Fibroblast of mammary gland (primary cell): Measurements from ENCODE around the gene CNTN6.

Experiments used
- DNase-seq: peaks from one replicate; pipeline ENCODE4 v3.0.0-alpha.2; 2010; ENCODE audit warnings: low read depth
- H3K4me3 ChIP-seq: 2 replicates; pipeline ENCODE4 v1.5.1; 2011; ENCODE audit warnings: low read depth, mild to moderate bottlenecking, low read length, moderate library complexity; ENCODE audit not compliant: control insufficient read depth
- TF ChIP-seq, protein P1 (sequence below): conservative IDR thresholded peaks from 2 replicates; pipeline ENCODE4 v1.5.1; 2011; ENCODE audit warnings: low read depth, low read length, inconsistent platforms; ENCODE audit not compliant: control insufficient read depth, insufficient read depth

CNTN6 gene

DNA sequence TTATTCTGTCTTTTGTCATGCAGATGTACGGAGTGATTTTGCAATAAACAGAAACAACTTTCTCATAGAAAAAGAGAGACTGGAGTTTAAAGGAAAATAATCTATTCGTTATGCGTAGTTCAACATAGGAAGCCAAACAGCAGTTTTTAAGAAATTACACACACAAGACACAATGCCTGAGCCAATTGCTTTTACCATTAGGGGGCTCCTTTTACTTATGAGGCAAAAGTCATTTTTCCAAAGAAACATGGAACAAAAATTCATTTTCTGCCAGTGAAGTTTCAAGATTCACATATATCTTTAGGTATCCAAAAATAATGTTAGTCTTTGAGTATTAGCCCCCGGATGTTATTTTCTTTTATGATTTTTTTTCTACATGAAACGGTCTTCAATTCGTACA lies 10.7 kb downstream of the CNTN6 start:
- DNase-seq = peak; percentile 16
- TF ChIP-seq, protein P1, sequence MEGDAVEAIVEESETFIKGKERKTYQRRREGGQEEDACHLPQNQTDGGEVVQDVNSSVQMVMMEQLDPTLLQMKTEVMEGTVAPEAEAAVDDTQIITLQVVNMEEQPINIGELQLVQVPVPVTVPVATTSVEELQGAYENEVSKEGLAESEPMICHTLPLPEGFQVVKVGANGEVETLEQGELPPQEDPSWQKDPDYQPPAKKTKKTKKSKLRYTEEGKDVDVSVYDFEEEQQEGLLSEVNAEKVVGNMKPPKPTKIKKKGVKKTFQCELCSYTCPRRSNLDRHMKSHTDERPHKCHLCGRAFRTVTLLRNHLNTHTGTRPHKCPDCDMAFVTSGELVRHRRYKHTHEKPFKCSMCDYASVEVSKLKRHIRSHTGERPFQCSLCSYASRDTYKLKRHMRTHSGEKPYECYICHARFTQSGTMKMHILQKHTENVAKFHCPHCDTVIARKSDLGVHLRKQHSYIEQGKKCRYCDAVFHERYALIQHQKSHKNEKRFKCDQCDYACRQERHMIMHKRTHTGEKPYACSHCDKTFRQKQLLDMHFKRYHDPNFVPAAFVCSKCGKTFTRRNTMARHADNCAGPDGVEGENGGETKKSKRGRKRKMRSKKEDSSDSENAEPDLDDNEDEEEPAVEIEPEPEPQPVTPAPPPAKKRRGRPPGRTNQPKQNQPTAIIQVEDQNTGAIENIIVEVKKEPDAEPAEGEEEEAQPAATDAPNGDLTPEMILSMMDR = peak; percentile 44
- no peak overlapping the region for H3K4me3 ChIP-seq

DNA sequence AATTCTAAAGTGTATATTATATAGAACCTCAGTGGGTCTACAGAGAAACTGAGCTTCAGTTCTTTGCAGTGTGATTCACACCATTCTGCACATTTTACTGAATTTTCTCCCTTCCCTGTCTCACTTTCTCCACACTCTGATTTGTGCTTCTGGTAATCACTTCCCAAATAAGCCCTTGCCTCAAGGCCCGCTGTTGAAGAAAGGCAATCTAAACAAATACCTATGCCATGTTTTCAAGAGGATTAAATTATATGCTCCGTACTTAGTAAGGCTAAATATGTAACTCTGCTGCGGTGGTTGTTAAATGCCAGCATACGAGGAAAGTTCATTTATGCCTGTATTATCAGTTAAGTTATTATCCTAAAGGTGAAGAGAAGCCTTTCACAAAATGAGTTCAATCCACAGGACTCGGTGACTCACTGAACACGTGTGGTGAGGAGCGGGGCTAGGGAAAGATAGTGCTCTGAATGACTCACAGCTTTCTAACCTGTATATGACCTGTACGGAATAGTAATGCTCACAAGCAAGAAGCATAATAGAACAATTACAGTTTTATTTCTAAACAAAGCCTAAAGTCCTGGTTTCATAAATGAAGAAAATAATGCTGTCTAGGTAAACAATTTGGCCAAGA lies 25.1 kb downstream of the CNTN6 start:
- no peak overlapping the region for H3K4me3 ChIP-seq
- DNase-seq = peak; percentile 59
- TF ChIP-seq, protein P1 = no peak

DNA sequence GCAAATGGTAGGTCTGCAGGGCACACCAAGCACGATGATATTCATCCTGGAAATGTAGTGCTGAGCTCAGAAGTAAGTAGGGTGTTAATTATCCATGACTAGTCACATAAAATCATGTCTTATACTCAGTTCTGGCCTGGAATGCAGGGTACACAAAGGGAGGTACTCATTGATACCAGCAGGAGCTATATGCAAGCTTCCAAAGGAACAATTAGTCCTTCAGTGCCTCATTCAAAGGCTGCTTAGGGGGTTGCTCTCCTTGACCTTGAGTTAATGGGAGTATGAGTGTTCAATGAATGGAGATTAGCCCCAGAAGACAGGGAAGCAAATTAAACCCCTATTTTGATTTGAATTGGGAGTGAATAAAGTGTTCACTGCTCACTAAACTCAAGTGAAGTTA lies 38.3 kb downstream of the CNTN6 start:
- TF ChIP-seq, protein P1 = no peak
- DNase-seq = no peak
- no peak overlapping the region for H3K4me3 ChIP-seq

DNA sequence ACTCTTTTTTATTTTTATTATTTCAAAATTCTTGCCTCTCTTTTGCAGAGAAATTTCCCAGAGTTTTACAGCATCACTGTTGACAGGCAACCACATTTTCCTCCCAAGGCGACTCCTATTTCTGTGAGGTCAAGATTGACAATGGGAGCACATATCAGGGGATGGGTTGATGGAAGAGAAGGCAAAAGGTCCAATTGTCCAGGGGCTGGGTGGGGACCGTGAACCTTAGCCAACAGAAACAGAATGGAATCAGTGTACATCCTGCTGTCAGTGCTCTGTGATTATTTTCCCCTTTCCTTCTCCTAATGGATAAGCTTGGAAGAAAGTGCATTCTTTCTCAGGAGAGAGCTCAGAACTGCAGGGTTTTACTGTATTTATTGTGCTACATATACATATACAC lies 42.4 kb downstream of the CNTN6 start:
- TF ChIP-seq, protein P1 = no peak
- no peak for DNase-seq
- no peak overlapping the region for H3K4me3 ChIP-seq

- no peak for DNase-seq
- no peak overlapping the region for H3K4me3 ChIP-seq
- TF ChIP-seq, protein P1 = no peak
Observed at GRCh38 chr3:1138036-1138435, 45.2 kb downstream of the CNTN6 start.

DNA sequence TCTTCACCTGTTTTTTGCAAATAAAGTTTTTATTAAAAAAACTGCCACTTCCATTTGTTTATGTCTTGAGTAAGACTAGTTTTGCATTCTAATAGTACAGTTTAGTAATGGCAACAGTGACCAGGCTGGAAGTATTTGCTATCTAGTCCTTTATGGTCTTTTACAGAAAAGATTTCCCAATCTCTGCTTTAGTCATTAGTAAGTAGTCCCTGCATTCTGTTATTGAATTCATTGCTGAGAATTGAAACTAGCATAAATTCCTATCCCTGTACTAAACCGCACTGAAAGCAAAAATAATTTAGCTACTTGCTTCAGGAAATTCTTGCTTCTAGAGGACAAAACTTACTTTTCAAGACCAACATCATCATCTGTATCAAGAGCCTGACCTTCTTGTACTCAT lies 46.2 kb downstream of the CNTN6 start:
- peak; percentile 9 for DNase-seq
- no peak overlapping the region for H3K4me3 ChIP-seq
- TF ChIP-seq, protein P1 = no peak

DNA sequence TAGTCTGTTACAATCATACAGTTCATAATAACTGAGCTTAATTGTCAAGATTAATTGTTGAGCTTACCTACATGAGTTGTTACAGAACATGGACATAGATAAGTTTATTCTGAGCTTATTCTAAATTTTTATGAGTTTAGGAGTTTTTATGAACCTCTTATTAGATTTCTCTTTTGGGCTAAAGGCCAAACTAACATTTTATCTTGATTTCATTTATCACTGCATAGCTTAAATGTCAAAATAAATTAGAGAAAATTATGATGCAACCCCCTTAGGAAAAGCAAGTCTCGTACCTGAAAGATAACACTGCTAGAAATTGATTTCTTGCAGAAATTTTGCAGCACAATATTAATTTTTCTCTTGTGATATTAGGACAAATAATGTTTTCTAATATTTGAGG lies 54.5 kb downstream of the CNTN6 start:
- no peak for DNase-seq
- H3K4me3 ChIP-seq = no peak overlapping the region
- TF ChIP-seq, protein P1 = no peak
